ENCODE measurements around the gene SATB2.

The SATB2 gene

GRCh38 chr2:199308567-199308966 is 149.2 kb downstream of the SATB2 start:
- Histone ChIP-seq H3K27ac (ENCODE audit: low read length) (no peak overlapping the region), H3K9me3 (ENCODE audit: insufficient read depth, low read depth, low read length) (no peaks in the 10 kb centered on the region), H3K9ac (ENCODE audit: low read depth, low read length) (no peak overlapping the region), H3K36me3 (ENCODE audit: insufficient read depth, low read depth, low read length) (no peaks in the 10 kb centered on the region), H3K4me1 (ENCODE audit: insufficient read depth, low read length) (no peaks in the 10 kb centered on the region), H3K27me3 (ENCODE audit: insufficient read depth, low read length) (no peaks in the 10 kb centered on the region), H3K4me3 (ENCODE audit: low read length) (no peak overlapping the region)

- Histone ChIP-seq H3K27me3 (ENCODE audit: insufficient read depth, low read length) (no peaks in the 10 kb centered on the region), H3K9me3 (ENCODE audit: insufficient read depth, low read depth, low read length) (no peaks in the 10 kb centered on the region), H3K4me1 (ENCODE audit: insufficient read depth, low read length) (no peaks in the 10 kb centered on the region), H3K27ac (ENCODE audit: low read length) (no peak overlapping the region), H3K9ac (ENCODE audit: low read depth, low read length) (no peak overlapping the region), H3K4me3 (ENCODE audit: low read length) (no peak overlapping the region), H3K36me3 (ENCODE audit: insufficient read depth, low read depth, low read length) (no peaks in the 10 kb centered on the region)
Observed at GRCh38 chr2:199307461-199307860, 150.3 kb downstream of the SATB2 start.

GRCh38 chr2:199306116-199306515 is 151.6 kb downstream of the SATB2 start:
- Histone ChIP-seq H3K27ac (ENCODE audit: low read length) (no peak overlapping the region), H3K27me3 (ENCODE audit: insufficient read depth, low read length) (no peaks in the 10 kb centered on the region), H3K9me3 (ENCODE audit: insufficient read depth, low read depth, low read length) (no peaks in the 10 kb centered on the region), H3K4me3 (ENCODE audit: low read length) (no peak overlapping the region), H3K36me3 (ENCODE audit: insufficient read depth, low read depth, low read length) (no peaks in the 10 kb centered on the region), H3K4me1 (ENCODE audit: insufficient read depth, low read length) (no peaks in the 10 kb centered on the region), H3K9ac (ENCODE audit: low read depth, low read length) (no peak overlapping the region)

- H3K27ac ChIP-seq (ENCODE audit: low read length) = no peak overlapping the region
- no peaks in the 10 kb centered on the region for H3K9me3 ChIP-seq (ENCODE audit: insufficient read depth, low read depth, low read length)
- H3K36me3 ChIP-seq (ENCODE audit: insufficient read depth, low read depth, low read length) = no peaks in the 10 kb centered on the region
- no peak overlapping the region for H3K4me3 ChIP-seq (ENCODE audit: low read length)
- H3K9ac ChIP-seq (ENCODE audit: low read depth, low read length) = no peak overlapping the region
- H3K4me1 ChIP-seq (ENCODE audit: insufficient read depth, low read length) = no peaks in the 10 kb centered on the region
- H3K27me3 ChIP-seq (ENCODE audit: insufficient read depth, low read length) = no peaks in the 10 kb centered on the region
Observed at GRCh38 chr2:199303728-199304177, 154.0 kb downstream of the SATB2 start.

GRCh38 chr2:199302851-199303250 is 154.9 kb downstream of the SATB2 start:
- H3K27me3 ChIP-seq (ENCODE audit: insufficient read depth, low read length) = no peaks in the 10 kb centered on the region
- H3K27ac ChIP-seq (ENCODE audit: low read length) = no peak overlapping the region
- H3K9me3 ChIP-seq (ENCODE audit: insufficient read depth, low read depth, low read length) = no peaks in the 10 kb centered on the region
- no peak overlapping the region for H3K9ac ChIP-seq (ENCODE audit: low read depth, low read length)
- no peak overlapping the region for H3K4me3 ChIP-seq (ENCODE audit: low read length)
- no peaks in the 10 kb centered on the region for H3K4me1 ChIP-seq (ENCODE audit: insufficient read depth, low read length)
- no peaks in the 10 kb centered on the region for H3K36me3 ChIP-seq (ENCODE audit: insufficient read depth, low read depth, low read length)

- Histone ChIP-seq H3K9me3 (ENCODE audit: insufficient read depth, low read depth, low read length) (peaks cover 3% of the 10 kb centered on the region; the same call in 1 of the 2 replicates), H3K27me3 (ENCODE audit: insufficient read depth, low read length) (no peaks in the 10 kb centered on the region), H3K9ac (ENCODE audit: low read depth, low read length) (no peak overlapping the region), H3K4me1 (ENCODE audit: insufficient read depth, low read length) (no peaks in the 10 kb centered on the region), H3K27ac (ENCODE audit: low read length) (no peak overlapping the region), H3K4me3 (ENCODE audit: low read length) (no peak overlapping the region), H3K36me3 (ENCODE audit: insufficient read depth, low read depth, low read length) (no peaks in the 10 kb centered on the region)
Observed at GRCh38 chr2:199288424-199288823, 169.3 kb downstream of the SATB2 start.

GRCh38 chr2:199282309-199282708 is 175.4 kb downstream of the SATB2 start:
- no peak overlapping the region for H3K9ac ChIP-seq (ENCODE audit: low read depth, low read length)
- no peaks in the 10 kb centered on the region for H3K27me3 ChIP-seq (ENCODE audit: insufficient read depth, low read length)
- H3K4me3 ChIP-seq (ENCODE audit: low read length) = no peak overlapping the region
- H3K9me3 ChIP-seq (ENCODE audit: insufficient read depth, low read depth, low read length) = peaks cover 4% of the 10 kb centered on the region; the same call in 1 of the 2 replicates
- no peaks in the 10 kb centered on the region for H3K4me1 ChIP-seq (ENCODE audit: insufficient read depth, low read length)
- H3K27ac ChIP-seq (ENCODE audit: low read length) = no peak overlapping the region
- H3K36me3 ChIP-seq (ENCODE audit: insufficient read depth, low read depth, low read length) = no peaks in the 10 kb centered on the region

GRCh38 chr2:199279146-199279545 is 178.6 kb downstream of the SATB2 start:
- Histone ChIP-seq H3K27me3 (ENCODE audit: insufficient read depth, low read length) (no peaks in the 10 kb centered on the region), H3K4me3 (ENCODE audit: low read length) (no peak overlapping the region), H3K9ac (ENCODE audit: low read depth, low read length) (no peak overlapping the region), H3K36me3 (ENCODE audit: insufficient read depth, low read depth, low read length) (no peaks in the 10 kb centered on the region), H3K9me3 (ENCODE audit: insufficient read depth, low read depth, low read length) (peaks cover 4% of the 10 kb centered on the region; the same call in 1 of the 2 replicates), H3K4me1 (ENCODE audit: insufficient read depth, low read length) (no peaks in the 10 kb centered on the region), H3K27ac (ENCODE audit: low read length) (no peak overlapping the region)

GRCh38 chr2:199278099-199278498 is 179.6 kb downstream of the SATB2 start:
- no peaks in the 10 kb centered on the region for H3K9me3 ChIP-seq (ENCODE audit: insufficient read depth, low read depth, low read length)
- H3K36me3 ChIP-seq (ENCODE audit: insufficient read depth, low read depth, low read length) = no peaks in the 10 kb centered on the region

GRCh38 chr2:199273042-199273511 is 184.7 kb downstream of the SATB2 start:
- H3K4me3 ChIP-seq (ENCODE audit: low read length) = no peak overlapping the region
- no peaks in the 10 kb centered on the region for H3K9me3 ChIP-seq (ENCODE audit: insufficient read depth, low read depth, low read length)
- no peak overlapping the region for H3K9ac ChIP-seq (ENCODE audit: low read depth, low read length)
- no peaks in the 10 kb centered on the region for H3K27me3 ChIP-seq (ENCODE audit: insufficient read depth, low read length)
- H3K27ac ChIP-seq (ENCODE audit: low read length) = no peak overlapping the region
- peaks cover 12% of the 10 kb centered on the region; the same call in 1 of the 2 replicates for H3K4me1 ChIP-seq (ENCODE audit: insufficient read depth, low read length)
- H3K36me3 ChIP-seq (ENCODE audit: insufficient read depth, low read depth, low read length) = no peaks in the 10 kb centered on the region

More at GRCh38 chr2:199278099-199278498, 179.6 kb downstream of the SATB2 start:
- no peak overlapping the region for H3K4me3 ChIP-seq (ENCODE audit: low read length)
- no peaks in the 10 kb centered on the region for H3K4me1 ChIP-seq (ENCODE audit: insufficient read depth, low read length)
- no peaks in the 10 kb centered on the region for H3K27me3 ChIP-seq (ENCODE audit: insufficient read depth, low read length)
- no peak overlapping the region for H3K9ac ChIP-seq (ENCODE audit: low read depth, low read length)
- H3K27ac ChIP-seq (ENCODE audit: low read length) = no peak overlapping the region

- no peaks in the 10 kb centered on the region for H3K36me3 ChIP-seq (ENCODE audit: insufficient read depth, low read depth, low read length)
- H3K27ac ChIP-seq (ENCODE audit: low read length) = no peak overlapping the region
- no peaks in the 10 kb centered on the region for H3K4me1 ChIP-seq (ENCODE audit: insufficient read depth, low read length)
- H3K9ac ChIP-seq (ENCODE audit: low read depth, low read length) = no peak overlapping the region
- peaks cover 10% of the 10 kb centered on the region for H3K9me3 ChIP-seq (ENCODE audit: insufficient read depth, low read depth, low read length)
- H3K4me3 ChIP-seq (ENCODE audit: low read length) = no peak overlapping the region
- no peaks in the 10 kb centered on the region for H3K27me3 ChIP-seq (ENCODE audit: insufficient read depth, low read length)
Observed at GRCh38 chr2:199261936-199262335, 195.8 kb downstream of the SATB2 start.

GRCh38 chr2:199261239-199261638 is 196.5 kb downstream of the SATB2 start:
- Histone ChIP-seq H3K4me3 (ENCODE audit: low read length) (no peak overlapping the region), H3K9me3 (ENCODE audit: insufficient read depth, low read depth, low read length) (peaks cover 10% of the 10 kb centered on the region), H3K36me3 (ENCODE audit: insufficient read depth, low read depth, low read length) (no peaks in the 10 kb centered on the region), H3K27ac (ENCODE audit: low read length) (no peak overlapping the region), H3K4me1 (ENCODE audit: insufficient read depth, low read length) (no peaks in the 10 kb centered on the region), H3K9ac (ENCODE audit: low read depth, low read length) (no peak overlapping the region), H3K27me3 (ENCODE audit: insufficient read depth, low read length) (no peaks in the 10 kb centered on the region)
